Thyroid gland (tissue), 4 donors: ENCODE results near the gene CASP10. TPM values are rescaled to one million over a fixed set of nuclear protein-coding genes. Genes with fewer than 3 reads are reported as not detected.

Experiments
- DNase-seq, 2 donors: peaks; one replicate each; pipeline ENCODE4 v3.0.0-alpha.2; 2019
- H3K27ac ChIP-seq, 3 donors: fragments of 200-600 bp; sonication (generic); 1 replicate in 2 of 3; 2 replicates in 1 of 3; pipeline ENCODE4 v1.5.1; 2016 to 2019; ENCODE audit warnings: mild to moderate bottlenecking in 1 of 3, moderate library complexity in 1 of 3
- H3K27me3 ChIP-seq: fragments of 200-600 bp; sonication (generic); one replicate; pipeline ENCODE4 v1.5.1; 2019
- H3K36me3 ChIP-seq, 2 donors: fragments of 200-600 bp; sonication (generic); one replicate each; pipeline ENCODE4 v1.5.1; 2016 to 2019
- H3K4me1 ChIP-seq, 2 donors: fragments of 200-600 bp; sonication (generic); one replicate each; pipeline ENCODE4 v1.5.1; 2017 to 2019
- H3K4me3 ChIP-seq, 3 donors: fragments of 200-600 bp; sonication (generic); replicated peaks in 1 of 3; 1 replicate in 2 of 3; 2 replicates in 1 of 3; pipeline ENCODE4 v1.5.1; 2016; ENCODE audit warnings: mild to moderate bottlenecking in 1 of 3
- H3K9me3 ChIP-seq: fragments of 200-600 bp; sonication (generic); one replicate; pipeline ENCODE4 v1.5.1; 2017
- POLR2A ChIP-seq, 2 donors: fragments of 450-650 bp; IDR thresholded peaks; one replicate each; pipeline ENCODE4 v1.6.1; 2017; ENCODE audit warnings: antibody characterized with exemption in 2 of 2, mild to moderate bottlenecking in 2 of 2, moderate library complexity in 1 of 2
- WGBS, 2 donors: methylation state at CpG; one replicate each; pipeline ENCODE4 v1.1.5; 2017; 5-methylcytosine and 5-hydroxymethylcytosine counted together
- intact Hi-C: fragments of 100-400 bp; cut with DNase I; formaldehyde crosslinking; loops from one replicate; pipeline ENCODE4 v1.15.1; 2023
- total RNA-seq, 4 donors: library from RNA; depleted of rRNA; stranded (reverse); fragments of >200 nt; gene quantifications; one replicate each; pipeline ENCODE4 v1.2.3, GENCODE V29; 2016
- TF ChIP-seq, protein P1 (sequence below), 6 experiments: fragments of 200-600 bp in 3 of 6; fragments of 450-650 bp in 3 of 6; sonication (generic) in 3 of 6; IDR thresholded peaks; one replicate each; pipeline ENCODE4 v1.5.1; 2016 to 2019; ENCODE audit warnings: antibody characterized with exemption in 6 of 6, mild to moderate bottlenecking in 2 of 6, inconsistent platforms in 1 of 6, moderate library complexity in 1 of 6

CASP10 gene
- total RNA-seq, 4 donors from 2014 or later: 12.4 to 23.0 (median 20.0) TPM

DNA sequence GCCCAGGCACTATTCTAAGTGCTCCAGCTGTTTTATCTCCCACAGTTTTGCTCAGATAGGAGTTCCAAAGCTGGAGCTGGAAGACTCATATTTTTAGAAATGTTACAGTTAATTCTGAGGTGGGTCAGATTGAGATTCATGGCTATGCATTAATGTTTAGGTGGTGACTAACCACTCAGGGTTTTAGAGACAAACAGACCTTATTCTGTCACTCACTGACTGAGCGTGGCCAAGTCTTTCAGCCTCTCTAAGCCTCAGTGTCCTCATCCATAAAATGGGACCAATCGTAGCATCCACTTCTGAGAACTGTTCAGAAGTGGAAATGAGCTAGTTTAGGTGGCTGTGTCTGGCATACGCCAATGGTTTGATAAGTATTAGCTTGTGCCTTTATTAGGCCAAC lies 73.1 kb downstream of the CASP10 start:
- WGBS, 2 donors: 90 to 98% methylated on average over 3 of the region's 3 CpGs
- peaks cover 0 to 4% of the 10 kb centered on the region in 2 donors for H3K4me1 ChIP-seq
- DNase-seq: no peak
- H3K27me3 ChIP-seq: no peaks in the 10 kb centered on the region
- H3K4me3 ChIP-seq: no peak overlapping the region
- no peaks in the 10 kb centered on the region for H3K36me3 ChIP-seq
- no peak overlapping the region for H3K27ac ChIP-seq
- intact Hi-C loops: no loop called here
- TF ChIP-seq POLR2A (IDR thresholded peaks at IDR 0.05): no peak
- TF ChIP-seq, protein P1, sequence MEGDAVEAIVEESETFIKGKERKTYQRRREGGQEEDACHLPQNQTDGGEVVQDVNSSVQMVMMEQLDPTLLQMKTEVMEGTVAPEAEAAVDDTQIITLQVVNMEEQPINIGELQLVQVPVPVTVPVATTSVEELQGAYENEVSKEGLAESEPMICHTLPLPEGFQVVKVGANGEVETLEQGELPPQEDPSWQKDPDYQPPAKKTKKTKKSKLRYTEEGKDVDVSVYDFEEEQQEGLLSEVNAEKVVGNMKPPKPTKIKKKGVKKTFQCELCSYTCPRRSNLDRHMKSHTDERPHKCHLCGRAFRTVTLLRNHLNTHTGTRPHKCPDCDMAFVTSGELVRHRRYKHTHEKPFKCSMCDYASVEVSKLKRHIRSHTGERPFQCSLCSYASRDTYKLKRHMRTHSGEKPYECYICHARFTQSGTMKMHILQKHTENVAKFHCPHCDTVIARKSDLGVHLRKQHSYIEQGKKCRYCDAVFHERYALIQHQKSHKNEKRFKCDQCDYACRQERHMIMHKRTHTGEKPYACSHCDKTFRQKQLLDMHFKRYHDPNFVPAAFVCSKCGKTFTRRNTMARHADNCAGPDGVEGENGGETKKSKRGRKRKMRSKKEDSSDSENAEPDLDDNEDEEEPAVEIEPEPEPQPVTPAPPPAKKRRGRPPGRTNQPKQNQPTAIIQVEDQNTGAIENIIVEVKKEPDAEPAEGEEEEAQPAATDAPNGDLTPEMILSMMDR (IDR thresholded peaks at IDR 0.05): no peak
- no peaks in the 10 kb centered on the region for H3K9me3 ChIP-seq

DNA sequence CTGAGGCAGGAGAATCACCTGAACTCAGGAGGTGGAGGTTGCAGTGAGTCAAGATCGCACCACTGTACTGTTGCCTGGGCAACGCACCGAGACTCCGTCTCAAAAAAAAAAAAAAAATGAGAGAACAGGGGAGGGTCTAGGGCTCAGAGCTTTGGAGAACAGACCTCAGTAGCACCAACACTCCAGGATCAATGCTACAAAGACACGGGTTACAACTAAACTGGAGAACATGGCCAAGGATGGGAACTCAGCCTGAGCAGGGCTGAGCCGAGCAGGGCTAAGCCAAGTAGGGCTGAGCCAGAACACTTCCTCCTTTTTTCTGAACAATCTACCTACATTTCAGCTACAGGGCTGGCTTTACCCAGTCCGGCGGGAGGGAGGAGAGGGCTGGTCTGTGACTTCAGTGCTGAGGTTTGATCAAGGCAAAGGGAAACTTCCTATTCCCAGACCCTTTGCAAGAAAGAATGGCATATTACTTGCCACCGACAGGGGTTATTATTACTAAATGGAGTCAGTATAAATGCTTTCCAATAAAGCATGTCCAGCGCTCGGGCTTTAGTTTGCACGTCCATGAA lies 74.5 kb downstream of the CASP10 start:
- Histone ChIP-seq H3K4me3 (peak overlapping the region in 1 of 3 donors; percentile 38), H3K9me3 (no peaks in the 10 kb centered on the region), H3K27ac (peak overlapping the region in 2 of 3 donors; percentile 83 to 89), H3K4me1 (peaks cover 0 to 12% of the 10 kb centered on the region in 2 donors), H3K27me3 (no peaks in the 10 kb centered on the region), H3K36me3 (no peaks in the 10 kb centered on the region)
- TF ChIP-seq, protein P1 (IDR thresholded peaks at IDR 0.05): no peak
- no peak for TF ChIP-seq POLR2A (IDR thresholded peaks at IDR 0.05)
- peak; percentile 8 to 20 for DNase-seq
- WGBS, 2 donors: 43 to 44% methylated on average over 12 of the region's 12 CpGs
- intact Hi-C loops: no loop called here

DNA sequence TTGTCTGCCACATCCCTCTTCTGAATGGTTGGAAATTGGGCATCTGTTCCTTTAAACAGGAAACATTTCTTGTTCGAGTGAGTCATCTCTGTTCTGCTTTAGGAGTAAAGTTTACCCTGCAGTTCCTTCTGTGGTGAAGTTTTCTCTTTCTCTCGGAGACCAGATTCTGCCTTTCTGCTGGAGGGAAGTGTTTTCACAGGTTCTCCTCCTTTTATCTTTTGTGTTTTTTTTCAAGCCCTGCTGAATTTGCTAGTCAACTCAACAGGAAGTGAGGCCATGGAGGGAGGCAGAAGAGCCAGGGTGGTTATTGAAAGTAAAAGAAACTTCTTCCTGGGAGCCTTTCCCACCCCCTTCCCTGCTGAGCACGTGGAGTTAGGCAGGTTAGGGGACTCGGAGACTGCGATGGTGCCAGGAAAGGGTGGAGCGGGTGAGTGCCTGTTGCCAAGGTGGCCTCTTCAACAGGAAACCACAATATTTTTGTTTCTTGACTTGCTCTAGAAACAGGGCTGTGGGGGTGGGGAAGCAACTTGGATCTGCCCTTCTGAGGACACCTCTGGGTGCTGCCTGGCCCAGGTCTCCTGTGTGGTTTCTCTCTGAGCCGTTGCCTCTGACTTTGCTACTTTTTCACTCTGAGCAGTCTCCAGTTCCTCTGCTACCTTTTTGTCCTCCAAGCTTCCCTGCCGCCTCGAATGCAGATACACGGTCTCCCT lies 75.2 kb downstream of the CASP10 start:
- TF ChIP-seq, protein P1 (IDR thresholded peaks at IDR 0.05): peak in 1 of 6 experiments; percentile 12
- TF ChIP-seq POLR2A (IDR thresholded peaks at IDR 0.05): peak in 1 of 2 donors; percentile 47
- H3K27me3 ChIP-seq: no peaks in the 10 kb centered on the region
- H3K36me3 ChIP-seq: no peaks in the 10 kb centered on the region
- peak; percentile 90 to 92 for DNase-seq
- H3K27ac ChIP-seq: peak overlapping the region; percentile 83 to 89 (median 85)
- WGBS, 2 donors: 0 to 1% methylated on average over 10 of the region's 10 CpGs
- H3K4me3 ChIP-seq: peak overlapping the region; percentile 34 to 48 (median 38)
- H3K9me3 ChIP-seq: no peaks in the 10 kb centered on the region
- H3K4me1 ChIP-seq: peaks cover 0 to 12% of the 10 kb centered on the region in 2 donors
- intact Hi-C loops: no loop called here

DNA sequence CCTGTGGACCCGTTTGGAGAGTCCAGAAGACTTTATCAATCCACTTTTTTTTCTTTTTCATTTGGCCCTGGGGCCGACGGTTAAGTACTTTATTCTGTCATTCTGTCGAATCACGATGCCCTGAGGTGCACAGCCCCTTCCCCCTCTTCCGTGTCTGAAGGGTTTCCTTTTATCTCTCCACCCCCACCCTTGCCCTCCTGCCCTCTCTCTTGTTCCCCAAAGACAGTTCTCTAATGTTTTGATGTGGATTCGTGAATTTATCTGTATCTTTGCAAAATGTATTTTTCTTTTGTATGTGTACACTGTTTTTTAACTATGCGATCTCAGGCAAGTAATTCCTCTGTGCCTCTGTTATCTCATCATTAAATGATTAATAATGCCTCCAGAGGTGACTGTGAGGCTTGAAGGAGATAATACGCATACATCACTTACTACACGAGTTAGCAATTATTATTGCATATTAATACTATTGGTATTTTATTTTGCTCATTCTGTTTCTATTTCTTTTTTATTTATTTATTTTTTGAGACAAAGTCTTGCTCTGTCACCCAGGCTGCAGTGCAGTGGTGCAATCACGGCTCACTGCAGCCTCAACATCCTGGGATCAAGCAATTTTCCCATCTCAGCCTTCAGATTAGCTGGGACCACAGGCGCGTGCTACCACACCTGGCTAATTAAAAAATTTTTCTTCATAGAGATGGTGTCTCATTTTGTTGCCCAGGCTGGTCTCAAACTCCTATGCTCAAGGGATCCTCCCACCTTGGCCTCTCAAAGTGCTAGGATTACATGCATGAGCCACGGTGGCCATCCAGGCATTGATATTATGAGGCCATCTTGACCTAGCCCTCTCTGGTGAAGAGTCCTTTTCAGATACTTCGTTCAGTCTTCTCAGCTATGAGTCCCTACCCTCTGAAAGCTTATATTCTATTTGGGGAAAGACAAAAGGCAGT lies 76.0 kb downstream of the CASP10 start:
- TF ChIP-seq, protein P1 (IDR thresholded peaks at IDR 0.05): no peak
- TF ChIP-seq POLR2A (IDR thresholded peaks at IDR 0.05): no peak
- no peak for DNase-seq
- H3K36me3 ChIP-seq: no peaks in the 10 kb centered on the region
- 38 to 40% methylated on average over 15 of the region's 15 CpGs for WGBS, 2 donors
- no peaks in the 10 kb centered on the region for H3K9me3 ChIP-seq
- peaks cover 0 to 12% of the 10 kb centered on the region in 2 donors for H3K4me1 ChIP-seq
- intact Hi-C loops: no loop called here
- H3K27me3 ChIP-seq: no peaks in the 10 kb centered on the region
- peak overlapping the region; percentile 83 to 89 (median 85) for H3K27ac ChIP-seq
- peak overlapping the region; percentile 34 to 48 (median 38) for H3K4me3 ChIP-seq
